Spleen (tissue), 7 donors: Measurements from ENCODE around the gene UTS2.

ENCODE experiments used
- CTCF ChIP-seq, 11 experiments: fragments of 200-600 bp in 7 of 11; fragments of 450-650 bp in 4 of 11; sonication (generic) in 4 of 11; IDR thresholded peaks in 8 of 11; conservative IDR thresholded peaks in 3 of 11; 1 replicate in 7 of 11; 2 replicates in 4 of 11; pipeline versions ENCODE4 v1.4.0 to v1.8.0; 2016 to 2021; ENCODE audit warnings: antibody characterized with exemption in 11 of 11, inconsistent platforms in 4 of 11, mild to moderate bottlenecking in 1 of 11
- POLR2A ChIP-seq, 3 donors: fragments of 450-650 bp; IDR thresholded peaks; one replicate each; pipeline ENCODE4 v1.5.1; 2017; ENCODE audit warnings: antibody characterized with exemption in 3 of 3, mild to moderate bottlenecking in 1 of 3
- POLR2AphosphoS5 ChIP-seq, 3 donors: sonication (generic); formaldehyde crosslinking; IDR thresholded peaks; one replicate each; pipeline ENCODE4 v1.5.1; 2017; ENCODE audit warnings: antibody characterized with exemption in 3 of 3
- donor health status: DM: no; HTN: no; CAD: no; lungs with moderate emphysema.
- donor health status: DM: no; HTN: no; CAD: no.
- donor health status: DM: no; HTN: no; CAD: no.

DNA sequence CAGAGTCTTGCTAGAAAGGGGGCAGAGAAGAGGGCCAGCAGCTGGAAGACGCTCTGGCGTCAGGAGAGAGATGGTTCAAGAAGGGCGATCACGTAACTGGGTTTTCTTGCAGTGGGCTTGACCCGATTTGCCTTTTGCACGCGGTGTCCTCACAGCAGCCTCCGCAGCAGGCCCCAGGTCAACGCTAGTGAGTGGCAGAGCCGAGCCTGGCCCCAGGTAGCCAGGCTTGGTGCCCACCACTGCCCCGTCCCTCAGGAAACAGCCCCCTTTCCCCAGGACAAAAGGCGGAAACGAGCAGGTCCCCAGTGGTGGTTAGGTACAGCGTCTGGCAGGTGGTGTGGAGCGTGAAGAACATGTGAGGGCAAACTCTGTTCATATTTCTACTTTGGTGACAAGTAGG is 8.6 kb upstream of the UTS2 start:
- TF ChIP-seq CTCF (IDR thresholded peaks at IDR 0.05 in 8 of 11, conservative IDR thresholded peaks at IDR 0.05 in 3 of 11), result no peak
- TF ChIP-seq POLR2AphosphoS5 (IDR thresholded peaks at IDR 0.05), result no peak
- TF ChIP-seq POLR2A (IDR thresholded peaks at IDR 0.05), result no peak
